GM18508 (cell line): Measurements from ENCODE around the gene HLA-DOB.

Experiments
- ATAC-seq: cut with Tn5 transposase; IDR thresholded peaks from one replicate; pipeline ENCODE4 v1.9.1; 2021; ENCODE audit warnings: moderate number of reproducible peaks; ENCODE audit not compliant: insufficient read depth, unreplicated experiment

HLA-DOB gene

GRCh38 chr6:32816746-32817204, at the start of gene HLA-DOB:
Gene HLA-DOB, minus strand, starts transcription at chr6:32817002. Its CDS starts 51 bp downstream, at chr6:32816951.
- ATAC-seq: no peak

DNA sequence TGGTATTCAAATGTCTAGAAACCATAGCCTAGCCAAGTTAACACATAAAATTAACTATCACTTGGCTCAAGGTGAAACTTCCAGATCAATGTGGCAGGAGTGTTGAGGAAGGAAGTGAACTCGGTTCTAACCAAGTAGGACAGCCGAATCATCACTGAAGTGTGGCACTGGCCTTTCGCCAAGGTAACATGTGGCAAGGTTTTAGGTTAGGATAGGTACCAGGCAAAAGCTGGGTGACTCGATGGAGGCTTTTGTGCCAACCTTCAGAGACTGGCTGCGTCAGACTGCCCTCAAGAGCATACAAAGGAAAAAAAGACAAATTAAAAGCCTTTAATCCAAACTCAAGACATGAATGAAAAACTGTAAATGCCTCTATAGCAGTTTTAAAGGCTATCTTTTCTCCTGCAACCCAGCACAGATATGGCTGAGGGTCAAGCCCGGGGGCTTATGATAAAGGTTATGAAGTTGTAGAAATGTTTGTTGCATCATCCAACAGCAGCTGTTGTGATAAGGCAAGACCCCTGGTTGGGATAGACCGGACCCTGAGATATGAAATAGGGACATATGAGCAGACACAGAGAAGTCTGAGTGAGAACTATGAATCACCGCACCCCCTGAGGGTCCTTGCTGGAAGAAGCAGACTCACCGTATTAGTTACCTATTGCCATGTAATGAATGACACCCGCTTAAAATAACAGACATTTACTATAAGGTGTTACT, 49.1 kb upstream of the HLA-DOB start:
- ATAC-seq: no peak

- no peak for ATAC-seq
These were observed 45.9 kb upstream of the HLA-DOB start for GRCh38 chr6:32862725-32863124.

DNA sequence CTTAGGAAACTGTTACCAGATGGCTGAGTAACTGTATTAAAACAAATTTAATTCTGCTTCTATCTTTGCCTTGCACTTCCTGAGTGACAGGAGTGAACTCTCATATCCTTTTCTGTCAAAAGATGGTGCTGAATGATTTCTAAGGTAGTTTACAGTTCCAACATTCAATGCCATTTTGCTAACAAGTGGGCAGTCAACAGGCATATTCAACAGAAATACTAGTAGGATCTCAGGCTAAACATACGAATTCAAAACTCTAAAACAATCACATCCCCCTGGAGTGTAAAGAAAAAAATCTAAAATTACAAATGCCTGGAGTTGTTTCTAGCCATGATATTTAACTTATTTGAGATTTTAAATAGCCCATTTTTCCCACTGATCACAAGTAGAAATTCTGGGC, 43.9 kb upstream of the HLA-DOB start:
- ATAC-seq: no peak

DNA sequence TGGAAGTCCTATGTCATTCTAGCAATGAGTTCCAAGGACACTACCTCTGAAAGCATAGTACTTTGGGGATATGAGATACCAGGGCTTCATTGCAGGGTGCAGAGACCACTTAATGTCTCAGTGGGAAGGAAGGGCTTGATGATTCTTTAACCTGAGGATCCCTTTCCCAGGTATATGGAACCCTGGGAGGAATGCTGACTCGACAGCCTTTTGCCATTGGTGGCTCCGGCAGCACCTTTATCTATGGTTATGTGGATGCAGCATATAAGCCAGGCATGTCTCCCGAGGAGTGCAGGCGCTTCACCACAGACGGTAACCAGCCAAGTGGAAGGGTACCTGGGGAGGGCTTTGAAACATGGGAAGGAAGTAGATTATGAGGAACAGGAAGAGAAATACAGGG, 41.4 kb upstream of the HLA-DOB start:
- no peak for ATAC-seq

DNA sequence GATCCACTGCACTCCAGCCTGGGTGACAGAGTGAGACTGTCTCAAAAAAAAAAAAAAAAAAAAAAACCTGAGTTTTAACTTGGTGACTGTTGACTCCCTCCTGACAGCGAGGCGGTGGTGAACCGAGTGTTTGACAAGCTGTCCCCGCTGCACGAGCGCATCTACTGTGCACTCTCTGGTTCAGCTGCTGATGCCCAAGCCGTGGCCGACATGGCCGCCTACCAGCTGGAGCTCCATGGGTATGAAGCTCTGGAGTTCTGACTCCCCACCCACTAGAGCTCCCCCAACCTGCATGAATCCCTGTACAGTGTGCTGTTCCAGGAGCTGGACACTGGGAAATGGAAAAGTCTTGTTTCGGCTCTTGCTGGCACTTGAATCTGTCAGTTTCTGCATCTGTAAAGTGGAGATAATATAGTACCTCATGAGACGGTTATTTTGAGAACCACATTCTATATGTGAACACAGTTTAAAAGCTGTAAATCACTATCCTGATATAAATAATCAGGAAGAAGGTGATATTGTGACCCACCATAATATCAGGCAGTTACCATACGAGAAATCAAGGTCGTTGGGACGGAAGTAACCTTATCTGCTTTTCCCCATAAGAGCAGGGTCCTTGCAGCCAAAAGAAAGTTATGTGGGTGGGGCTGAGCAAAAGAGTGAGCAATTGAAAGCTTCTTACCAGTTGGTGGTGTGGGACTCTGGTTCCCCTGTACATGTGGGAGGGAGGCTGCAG, 40.5 kb upstream of the HLA-DOB start:
- ATAC-seq: no peak

DNA sequence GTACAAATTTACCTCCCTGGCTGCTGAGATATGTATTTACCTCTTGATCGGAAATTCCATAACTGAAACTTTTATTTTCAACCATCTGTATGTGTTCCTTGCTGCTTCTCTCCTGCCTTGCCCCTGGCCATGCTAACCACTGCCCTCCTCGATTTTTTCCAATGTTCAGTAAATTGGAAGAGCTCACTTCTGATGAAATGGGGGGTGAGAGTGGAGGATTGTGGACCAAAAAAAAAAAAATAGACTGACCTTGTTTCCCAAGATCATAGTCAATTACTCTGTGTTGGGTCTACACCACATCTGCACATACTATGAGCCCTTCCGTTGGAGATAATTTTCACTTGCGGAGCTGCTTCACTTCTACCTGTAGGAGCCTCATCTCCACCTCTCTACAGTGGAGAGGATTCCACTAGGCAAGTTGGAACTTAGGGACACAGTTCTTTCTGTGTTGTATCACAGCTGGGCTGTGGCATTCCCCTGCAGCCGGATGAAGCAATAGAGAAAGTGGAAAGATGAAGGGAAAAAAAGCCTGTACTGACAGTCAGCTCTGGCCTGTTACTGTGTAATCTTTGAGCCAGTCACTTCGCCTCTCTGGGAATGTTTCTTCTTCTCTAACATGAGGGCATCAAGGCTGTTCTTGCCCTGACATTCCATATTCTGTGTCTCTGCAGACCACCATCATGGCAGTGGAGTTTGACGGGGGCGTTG, 38.8 kb upstream of the HLA-DOB start:
- no peak for ATAC-seq

DNA sequence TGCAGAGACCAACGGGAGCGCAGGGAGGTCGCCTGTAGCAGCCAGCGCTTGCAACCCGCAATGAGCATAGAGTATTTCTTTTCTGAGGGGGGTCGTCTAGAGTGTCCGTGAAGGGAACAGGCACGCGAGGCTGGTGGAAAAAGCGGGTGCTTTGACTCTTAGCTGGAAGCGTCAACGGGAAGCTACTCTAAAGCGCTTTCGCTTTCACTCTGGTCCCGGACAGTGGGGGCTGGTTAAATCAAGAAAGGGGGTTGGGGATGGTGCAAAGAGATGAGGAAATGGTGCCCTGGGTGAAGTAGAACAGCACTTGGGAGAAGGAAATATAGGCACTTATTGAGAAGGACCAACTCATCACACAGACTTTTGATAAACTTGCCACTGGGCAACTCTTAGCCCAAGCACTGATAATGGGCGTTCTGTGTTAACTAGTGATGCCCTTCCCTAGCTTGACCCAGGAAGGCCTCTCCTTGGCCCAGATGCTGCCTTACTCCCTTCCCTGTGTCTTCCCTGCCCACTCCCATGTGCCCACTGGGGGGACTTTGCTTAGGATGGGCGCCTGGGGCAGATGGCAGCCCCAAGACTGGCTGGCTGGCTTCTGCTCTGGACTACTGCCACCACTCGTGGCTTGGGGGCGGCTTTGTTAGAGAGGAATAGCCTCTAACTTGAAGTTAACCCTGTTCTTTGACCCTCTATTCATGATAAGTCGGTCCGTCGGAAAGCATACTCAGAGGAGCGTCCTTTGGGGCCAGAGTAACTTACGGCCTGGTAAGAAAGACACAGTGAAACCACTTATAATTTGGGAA, 37.8 kb upstream of the HLA-DOB start:
- ATAC-seq: no peak

GRCh38 chr6:32853541-32854375, 37.0 kb upstream of the HLA-DOB start, which contains the start of the genes PSMB9 and TAP1:
Gene PSMB9, plus strand, starts transcription at chr6:32854192. Its CDS starts 38 bp downstream, at chr6:32854230.
Gene TAP1, minus strand, starts transcription at chr6:32853704. Its CDS starts 68 bp downstream, at chr6:32853636.
- ATAC-seq: peak; percentile 34

DNA sequence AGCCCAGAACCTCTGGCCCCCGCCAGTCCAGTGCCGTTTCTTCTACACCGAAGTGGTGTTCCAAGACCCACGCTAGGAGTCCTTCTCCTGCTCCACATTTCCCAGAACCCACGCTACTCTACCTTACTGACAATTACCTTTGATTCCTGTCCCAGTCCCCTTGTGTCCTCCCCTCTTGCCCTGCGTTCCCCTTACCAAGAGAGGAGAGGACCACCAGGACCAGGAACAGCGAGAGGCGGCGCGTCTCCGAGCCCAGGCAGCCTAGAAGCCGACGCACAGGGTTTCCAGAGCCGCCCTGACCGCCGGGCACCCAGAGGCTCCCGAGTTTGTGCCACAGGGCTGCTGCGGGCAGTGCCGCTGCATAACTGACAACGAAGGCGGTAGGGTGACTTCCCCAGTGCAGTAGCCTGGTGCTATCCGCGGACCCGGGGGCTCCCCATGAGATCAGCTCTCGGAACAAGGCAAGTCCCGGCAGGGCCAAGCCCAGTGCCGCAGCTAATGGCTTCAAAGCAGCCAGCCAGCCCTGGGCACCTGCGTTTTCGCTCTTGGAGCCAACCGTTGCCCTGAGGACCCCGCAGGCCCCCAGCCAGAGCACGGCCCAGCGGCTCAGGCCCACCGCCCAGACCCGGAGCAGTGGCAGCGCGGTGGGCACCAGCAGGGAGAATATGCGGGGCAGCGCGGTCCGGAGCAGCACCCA, 36.2 kb upstream of the HLA-DOB start:
- ATAC-seq: no peak

DNA sequence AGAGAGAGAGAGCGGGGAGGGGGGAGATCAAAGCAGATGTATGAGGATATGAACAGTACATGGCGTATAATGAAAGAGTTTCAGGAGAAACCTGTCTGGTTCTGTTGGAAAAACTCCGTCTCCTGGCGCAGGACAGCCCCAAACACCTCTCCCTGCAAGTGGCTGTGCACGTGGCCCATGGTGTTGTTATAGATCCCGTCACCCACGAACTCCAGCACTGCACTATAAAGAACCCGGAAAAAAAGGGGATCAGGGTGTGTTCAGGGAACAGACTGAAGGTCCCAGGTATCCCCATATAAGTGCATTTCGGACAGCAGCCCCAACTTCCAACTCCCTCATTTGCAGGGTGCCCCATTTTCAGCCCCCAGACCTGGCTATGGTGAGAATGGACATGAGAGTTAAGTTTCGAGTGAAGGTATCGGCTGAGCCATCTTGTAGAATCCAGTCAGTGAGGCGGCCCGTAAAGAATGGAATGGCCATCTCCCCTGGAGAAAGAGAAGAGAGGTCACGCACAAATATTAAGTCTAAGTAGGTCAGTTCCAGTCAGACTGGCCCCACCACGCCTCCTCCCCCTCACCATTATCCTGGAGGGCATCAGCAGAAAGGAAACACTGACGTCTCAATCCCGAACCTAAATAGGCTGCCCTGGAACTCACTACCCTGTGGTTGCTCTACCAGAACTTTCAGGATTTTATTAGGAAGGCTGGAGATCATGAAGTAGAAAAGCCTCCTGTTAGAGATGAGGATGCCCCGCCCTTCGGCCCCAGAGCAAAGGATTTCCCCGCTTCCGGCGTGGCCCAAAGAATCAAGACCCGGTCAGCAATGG, 35.4 kb upstream of the HLA-DOB start:
- ATAC-seq: no peak

DNA sequence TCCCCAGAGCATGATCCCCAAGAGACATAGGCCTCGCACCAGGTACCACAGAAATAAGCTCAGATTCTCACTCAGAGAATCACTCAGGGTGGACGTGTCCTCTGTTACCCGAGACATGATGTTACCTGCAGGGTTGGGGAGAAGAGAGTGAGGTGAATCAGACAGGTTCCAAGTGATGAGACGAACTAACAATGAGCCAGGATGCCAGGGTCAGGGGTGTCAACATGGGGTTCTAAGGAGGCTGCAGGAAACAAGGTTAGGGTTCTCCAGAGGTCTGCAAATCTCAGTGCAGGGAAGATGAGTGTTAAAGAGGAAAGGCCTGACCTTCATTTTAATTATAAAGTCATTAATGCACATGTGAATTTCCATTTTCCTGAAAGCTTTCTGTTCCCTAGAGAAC, 34.2 kb upstream of the HLA-DOB start:
- no peak for ATAC-seq

GRCh38 chr6:32849126-32849525, 32.3 kb upstream of the HLA-DOB start:
- ATAC-seq: no peak

DNA sequence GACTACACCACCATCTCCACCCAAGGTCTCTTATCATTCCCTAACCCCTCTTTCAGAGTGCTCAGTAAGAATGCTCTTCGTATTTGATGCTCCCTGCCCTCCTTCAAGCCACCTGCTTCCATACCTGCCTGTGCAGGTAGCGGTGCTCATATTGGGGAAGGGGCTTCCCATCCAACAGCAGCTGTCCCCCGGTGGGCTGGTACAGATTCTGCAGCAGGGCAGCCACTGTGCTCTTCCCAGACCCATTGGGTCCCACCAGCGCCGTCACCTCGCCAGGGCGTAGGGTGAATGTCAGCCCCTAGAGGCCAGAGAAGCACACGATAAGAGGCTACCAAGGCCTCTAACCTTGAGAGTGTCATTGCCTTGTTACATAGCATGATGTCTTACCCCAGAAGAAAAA, 31.0 kb upstream of the HLA-DOB start:
- no peak for ATAC-seq

DNA sequence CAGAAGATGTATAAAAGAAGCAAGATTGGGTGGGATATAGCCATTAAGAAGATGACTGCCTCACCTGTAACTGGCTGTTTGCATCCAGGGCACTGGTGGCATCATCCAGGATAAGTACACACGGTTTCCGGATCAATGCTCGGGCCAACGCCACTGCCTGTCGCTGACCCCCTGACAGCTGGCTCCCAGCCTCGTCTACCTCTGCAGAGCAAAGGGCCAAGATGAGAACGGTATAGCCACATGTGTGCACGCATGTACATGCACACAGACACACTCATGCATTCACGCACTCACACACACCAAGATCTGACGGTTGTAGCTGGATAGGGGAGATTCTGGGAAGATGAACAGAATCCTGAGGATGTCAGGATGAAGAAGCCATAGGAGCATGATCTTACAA, 30.2 kb upstream of the HLA-DOB start:
- no peak for ATAC-seq

DNA sequence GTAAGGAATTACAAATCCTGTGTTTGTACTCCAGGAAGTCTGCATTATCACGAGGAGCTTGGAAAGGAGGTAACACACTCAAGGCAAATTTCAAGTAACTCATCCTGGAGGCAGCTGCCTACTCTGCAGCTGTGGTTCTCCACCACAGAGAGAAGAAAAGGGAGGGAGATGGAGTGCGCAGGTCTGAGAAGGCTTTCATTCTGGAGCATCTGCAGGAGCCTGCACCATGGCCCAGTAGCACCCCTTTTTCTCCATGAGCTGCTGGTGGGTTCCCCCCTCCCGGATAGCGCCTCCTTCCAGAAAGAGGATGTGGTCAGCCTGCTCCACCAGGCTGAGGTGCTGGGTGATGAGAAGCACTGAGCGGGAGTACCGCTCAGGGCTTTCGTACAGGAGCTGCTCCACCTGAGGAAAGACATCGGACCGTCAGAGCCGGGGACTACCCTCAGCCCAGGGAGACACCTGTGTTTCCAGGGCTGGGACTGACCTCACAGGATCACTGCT, 28.6 kb upstream of the HLA-DOB start:
- no peak for ATAC-seq

DNA sequence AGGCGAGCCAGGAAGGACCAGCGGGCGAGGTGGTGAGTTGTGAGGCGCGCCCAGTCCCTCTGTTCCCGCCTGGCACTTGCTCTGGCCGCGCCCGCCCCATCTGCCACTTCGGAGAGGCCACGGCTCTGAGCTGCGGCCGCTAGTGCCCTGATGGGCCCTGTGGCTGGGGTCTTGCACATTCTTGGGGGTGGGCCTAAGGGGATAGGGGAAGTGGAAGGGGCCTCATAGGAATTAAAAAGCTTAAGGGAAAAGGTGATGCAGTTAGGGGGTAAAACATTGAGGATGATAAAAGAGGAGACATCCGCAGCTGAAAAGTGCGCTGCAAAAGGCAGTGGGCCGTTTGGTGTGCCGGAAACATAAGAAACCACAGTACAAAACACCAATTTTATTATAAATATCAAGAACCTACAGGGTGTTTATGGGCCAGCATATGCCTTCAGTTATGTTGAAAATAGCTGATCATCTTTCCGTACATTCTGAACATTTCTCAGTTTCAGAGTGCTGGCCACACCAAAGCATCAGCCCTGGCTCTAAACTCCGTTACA, 28.1 kb upstream of the HLA-DOB start:
- no peak for ATAC-seq
